HG03520 (cell line): ENCODE results near the gene UHRF1.
A peak's percentile ranks its signal among the peaks of the same experiment; 100 is the strongest.
"Not testable (repeated sequence)": the region's sequence is repeated elsewhere in the genome, so short reads cannot be mapped to it uniquely, and the experiment has no call there.

Experiments
- ATAC-seq: cut with Tn5 transposase; IDR thresholded peaks from one replicate; pipeline ENCODE4 v1.9.1; 2021; ENCODE audit warnings: mild to moderate bottlenecking, moderate library complexity; ENCODE audit not compliant: unreplicated experiment

Gene UHRF1

DNA sequence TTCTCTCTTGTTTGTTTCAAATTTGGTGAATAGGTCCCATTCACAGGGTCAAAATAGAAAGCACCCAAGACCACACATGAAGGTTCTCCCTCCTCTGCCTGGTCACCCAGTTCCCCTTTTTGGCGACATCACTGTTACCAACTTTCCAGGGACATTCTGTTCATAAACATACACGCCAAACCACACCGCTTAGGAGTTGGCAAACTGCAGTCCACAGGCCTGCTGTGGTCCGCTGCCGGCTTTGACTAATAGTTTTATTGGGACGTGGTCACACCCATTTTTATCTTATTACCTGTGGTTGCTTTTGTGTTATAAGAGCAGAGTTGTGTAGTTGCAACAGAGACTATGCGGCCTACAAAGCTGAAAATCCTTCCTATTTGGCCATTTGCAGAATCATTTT, 24.2 kb downstream of the UHRF1 start:
- no peak for ATAC-seq

DNA sequence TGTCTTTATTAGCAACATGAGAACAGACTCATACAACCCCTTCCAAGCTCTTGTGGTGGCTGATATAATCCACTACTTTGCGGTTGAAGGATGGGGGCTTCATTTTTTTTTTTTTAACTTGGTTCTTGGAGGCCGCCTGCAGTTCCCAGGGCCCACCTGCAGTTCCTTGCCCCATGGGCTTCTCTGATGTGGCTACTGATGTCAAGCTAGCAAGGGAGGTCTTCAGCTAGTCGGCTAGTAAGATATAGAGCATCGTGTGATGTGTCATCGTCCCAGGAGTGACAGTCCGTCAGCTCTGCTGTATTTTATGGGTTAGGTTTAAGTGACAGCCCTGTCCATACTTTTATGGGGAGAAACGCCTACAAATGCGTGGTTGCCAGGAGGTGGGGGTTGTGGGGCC, 26.1 kb downstream of the UHRF1 start:
- ATAC-seq, result no peak

DNA sequence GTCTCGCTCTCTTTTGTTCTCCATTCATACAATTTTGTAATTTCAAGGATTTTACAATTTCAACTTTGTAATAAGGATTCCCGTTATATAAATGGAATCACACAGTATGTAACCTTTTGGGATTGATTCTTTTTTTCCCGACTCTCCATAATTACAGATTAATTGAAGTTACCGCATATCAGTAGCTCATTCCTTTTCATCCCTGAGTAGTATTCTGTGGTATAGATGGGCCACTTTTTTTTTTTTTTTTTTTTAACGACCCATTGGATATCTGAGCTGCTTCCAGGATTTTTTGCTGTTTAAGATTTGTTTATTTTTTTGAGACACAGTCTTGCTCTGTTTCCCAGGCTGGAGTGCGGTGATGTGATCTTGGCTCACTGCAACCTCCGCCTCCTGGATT, 27.8 kb downstream of the UHRF1 start:
- no peak for ATAC-seq

DNA sequence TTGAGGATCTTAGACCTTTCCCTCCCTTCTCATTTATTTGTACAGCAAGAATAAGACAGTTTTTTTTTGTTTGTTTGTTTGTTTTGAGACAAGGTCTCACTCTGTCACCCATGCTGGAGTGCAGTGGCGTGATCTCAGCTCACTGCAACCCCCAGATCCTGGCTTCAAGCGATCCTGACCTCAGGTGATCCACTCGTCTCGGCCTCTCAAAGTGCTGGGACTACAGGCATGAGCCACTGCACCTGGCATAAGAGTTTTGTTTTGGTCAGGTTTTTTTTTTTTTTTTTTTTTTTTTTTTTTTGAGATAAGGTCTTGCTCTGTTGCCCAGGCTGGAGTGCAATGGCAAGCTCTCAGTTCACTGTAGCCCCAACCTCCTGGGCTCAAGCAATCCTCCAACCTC, 29.2 kb downstream of the UHRF1 start:
- not testable (repeated sequence) for ATAC-seq

DNA sequence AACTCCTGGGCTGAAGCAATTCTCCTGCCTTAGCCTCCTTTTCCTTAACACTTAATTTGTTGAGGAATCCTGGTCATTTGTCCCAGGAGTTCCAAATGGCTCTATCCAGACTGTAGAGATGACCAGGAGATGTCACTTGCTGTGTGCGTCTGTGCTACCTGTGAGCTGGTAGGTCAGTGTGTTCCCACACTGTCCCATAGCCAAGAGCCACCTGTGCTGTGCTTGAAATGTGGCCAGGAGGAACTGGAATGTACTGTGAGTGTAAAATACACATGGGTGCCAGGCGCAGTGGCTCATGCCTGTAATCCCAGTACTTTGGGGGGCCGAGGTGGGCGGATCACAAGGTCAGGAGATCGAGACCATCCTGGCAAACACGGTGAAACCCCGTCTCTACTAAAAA, 30.2 kb downstream of the UHRF1 start:
- no peak for ATAC-seq

DNA sequence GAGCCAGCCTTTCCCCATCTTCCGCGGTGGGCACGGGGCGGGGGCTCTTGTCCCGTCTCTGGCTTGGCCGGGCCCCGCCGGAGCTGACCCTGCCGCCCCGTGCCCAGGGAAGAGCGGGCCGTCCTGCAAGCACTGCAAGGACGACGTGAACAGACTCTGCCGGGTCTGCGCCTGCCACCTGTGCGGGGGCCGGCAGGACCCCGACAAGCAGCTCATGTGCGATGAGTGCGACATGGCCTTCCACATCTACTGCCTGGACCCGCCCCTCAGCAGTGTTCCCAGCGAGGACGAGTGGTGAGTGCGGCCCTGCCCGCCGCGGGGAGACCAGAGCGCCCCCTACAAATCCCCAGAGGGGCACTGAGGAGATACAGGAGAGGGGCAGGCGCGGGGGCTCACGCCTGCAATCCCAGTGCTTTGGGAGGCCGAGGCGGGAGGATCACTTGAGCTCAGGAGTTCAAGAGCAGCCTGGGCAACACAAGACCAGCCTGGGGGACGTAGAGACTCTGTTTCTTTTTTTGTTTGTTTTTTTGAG, 32.4 kb downstream of the UHRF1 start:
- not testable (repeated sequence) for ATAC-seq

DNA sequence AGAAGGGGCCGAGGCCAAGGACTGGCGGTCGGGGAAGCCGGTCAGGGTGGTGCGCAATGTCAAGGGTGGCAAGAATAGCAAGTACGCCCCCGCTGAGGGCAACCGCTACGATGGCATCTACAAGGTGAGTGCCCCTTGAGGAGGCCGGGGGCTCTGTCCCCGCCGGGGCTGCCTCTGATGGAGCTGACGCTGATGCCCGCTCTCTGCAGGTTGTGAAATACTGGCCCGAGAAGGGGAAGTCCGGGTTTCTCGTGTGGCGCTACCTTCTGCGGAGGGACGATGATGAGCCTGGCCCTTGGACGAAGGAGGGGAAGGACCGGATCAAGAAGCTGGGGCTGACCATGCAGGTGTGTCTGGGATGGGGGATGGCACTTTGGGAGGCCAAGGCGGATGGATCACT, 41.3 kb downstream of the UHRF1 start:
- ATAC-seq, result not testable (repeated sequence)

DNA sequence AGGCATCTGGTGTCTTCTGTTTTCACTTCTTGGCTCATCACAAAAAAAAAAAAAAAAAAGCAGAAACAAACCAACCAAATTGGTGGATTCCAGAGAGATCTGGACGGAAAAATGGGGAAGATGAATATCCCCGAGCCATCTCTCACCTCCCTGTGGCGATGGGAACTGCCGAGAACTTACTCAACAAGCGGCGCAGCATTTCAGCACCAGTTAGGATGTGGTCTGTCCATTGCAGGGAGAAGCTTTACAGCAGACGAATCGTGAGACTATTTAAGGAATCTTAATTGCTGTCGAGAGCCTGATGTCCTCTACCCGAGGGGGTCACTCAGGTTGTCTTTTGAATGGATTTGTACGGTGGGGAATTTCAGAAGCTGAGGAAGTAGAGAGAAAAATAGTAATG, 42.4 kb downstream of the UHRF1 start:
- no peak for ATAC-seq

DNA sequence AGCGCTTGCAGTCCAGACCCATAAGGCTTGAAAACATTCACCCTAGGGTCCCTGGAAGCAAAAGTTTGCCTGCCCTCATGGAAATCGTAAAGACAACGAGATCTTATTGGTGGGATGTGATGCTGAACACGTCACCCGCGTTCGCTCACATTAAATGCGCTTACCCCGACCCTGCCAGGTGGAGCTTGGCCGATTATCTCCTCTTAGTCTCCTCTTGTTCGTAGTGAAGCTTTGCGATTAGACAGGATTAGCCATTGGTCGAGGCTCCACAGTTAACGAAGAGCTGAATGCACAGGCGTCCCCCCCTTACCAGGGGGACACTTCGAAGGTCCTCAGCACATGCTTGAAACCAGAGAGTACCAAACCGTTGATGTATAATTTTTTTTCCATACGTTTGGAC, 43.6 kb downstream of the UHRF1 start:
- ATAC-seq, result no peak

DNA sequence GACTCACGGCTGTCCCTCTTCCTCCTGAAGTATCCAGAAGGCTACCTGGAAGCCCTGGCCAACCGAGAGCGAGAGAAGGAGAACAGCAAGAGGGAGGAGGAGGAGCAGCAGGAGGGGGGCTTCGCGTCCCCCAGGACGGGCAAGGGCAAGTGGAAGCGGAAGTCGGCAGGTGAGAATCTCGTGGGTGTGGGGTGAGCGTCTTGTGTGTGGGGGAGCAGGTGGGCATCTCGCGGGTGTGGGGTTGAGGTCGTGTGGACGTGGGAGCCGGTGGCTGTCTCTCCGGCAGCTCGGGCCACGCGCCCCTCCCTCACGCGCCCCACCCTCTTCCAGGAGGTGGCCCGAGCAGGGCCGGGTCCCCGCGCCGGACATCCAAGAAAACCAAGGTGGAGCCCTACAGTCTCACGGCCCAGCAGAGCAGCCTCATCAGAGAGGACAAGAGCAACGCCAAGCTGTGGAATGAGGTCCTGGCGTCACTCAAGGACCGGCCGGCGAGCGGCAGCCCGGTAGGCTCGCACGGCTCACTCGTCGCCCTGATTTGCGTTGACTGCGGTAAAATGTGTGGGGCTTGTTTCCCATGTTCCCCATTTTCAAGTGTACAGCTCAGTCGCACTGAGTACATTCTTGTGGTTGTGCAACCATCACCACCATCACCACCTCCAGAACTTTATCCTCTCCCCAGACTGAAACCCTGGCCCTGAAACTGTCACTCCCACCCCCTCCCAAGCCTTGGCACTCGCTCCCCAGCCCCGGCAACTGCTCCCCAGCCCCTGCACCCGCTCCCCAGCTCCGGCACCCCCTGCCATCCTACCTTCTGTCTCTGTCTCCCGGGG, 45.2 kb downstream of the UHRF1 start:
- not testable (repeated sequence) for ATAC-seq

DNA sequence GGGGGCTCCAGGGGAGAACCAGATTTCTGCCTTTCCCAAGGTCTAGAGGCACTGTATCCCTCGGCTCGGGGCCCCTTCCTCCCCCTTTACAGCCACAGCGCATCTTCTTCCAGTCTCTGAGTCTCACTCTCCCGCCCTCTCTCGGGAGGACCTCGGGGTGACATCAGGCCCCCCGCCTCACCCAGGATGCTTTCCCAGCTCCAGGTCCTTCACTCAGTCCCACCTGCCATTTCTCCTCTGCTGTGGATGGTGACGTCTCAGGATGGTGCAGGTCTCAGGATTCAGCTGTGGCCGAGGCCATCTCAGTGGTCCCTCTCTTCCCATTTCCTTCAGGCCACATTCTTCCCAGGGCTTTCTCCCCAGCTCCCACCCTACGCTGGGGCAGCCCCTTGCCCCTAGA, 46.0 kb downstream of the UHRF1 start:
- ATAC-seq, result no peak

DNA sequence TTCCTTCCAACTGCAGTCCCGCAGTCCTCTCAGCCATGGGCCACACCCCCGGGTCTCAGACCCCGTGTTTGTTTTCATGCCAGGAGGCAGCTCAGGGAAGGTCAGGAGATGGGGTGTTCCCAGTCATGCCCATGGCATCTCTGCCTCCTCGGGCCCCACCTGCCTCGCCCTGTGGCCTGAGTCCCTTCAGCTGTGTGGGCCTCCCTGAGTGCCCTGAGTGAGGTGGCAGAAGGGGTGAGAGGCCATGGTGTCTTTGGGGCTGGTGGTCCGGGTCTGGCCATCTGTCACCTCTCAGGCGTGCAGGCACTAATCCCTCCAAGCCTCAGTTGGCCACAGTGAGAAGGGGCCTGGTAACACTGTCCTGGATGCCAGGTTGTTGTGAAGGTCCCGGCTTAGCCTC, 48.7 kb downstream of the UHRF1 start:
- no peak for ATAC-seq

DNA sequence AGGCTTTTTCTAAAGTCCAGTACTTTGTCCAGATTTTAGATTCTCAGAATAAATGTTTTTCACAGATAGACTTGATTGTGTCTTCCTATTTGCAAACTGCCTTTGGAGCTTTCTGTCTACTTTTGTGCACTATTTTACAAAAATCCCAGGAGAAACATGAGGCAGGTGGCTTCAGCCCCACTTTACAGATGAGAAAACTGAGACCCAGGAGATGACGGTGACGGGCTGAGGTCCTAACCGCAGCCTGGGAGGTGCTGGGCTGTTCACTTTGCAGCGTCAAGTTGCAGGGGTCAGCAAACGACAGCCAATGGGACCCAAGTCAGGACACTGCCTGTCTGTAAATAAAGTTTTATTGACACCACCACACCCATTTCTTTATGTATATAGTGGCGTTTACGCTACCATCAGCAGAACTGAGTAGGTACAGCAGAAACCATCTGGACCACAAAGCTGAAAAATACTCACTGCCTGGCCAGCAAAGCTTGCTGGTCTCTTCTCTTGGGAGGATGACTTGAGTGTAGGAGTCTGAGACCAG, 52.9 kb downstream of the UHRF1 start:
- no peak for ATAC-seq

DNA sequence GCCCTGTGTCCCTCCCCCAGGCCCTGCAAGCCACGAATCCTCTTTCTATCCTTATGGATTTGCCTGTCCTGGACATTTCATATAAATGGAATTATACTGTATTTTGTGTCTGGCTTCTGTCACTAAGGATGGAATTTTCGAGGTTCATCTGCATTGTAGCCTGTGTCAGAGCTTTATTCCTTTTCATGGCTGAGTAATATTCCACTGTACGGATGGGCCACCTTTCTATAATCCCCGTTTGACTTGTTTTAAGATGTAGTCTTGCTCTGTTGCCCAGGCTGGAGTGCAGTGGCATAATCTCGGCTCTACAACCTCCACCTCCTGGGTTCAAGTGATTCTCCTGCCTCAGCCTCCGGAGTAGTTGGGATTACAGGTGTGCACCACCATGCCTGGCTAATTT, 55.8 kb downstream of the UHRF1 start:
- no peak for ATAC-seq

DNA sequence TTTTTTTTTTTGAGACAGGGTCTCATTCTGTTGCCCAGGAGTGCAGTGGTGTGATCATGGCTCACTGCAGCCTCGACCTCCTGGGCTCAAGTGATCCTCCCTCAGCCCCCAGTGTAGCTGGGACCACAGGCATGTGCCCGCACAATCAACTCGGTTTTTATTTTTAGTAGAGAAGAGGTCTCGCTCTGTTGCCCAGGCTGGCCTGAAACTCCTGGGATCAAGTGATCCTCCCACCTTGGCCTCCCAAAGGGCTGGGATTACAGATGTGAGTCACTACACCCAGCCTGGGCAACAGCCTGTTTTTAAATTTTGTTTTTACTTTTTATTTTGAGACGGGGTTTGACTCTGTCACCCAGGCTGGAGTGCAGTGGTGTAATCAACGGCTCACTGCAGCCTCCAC, 57.3 kb downstream of the UHRF1 start:
- no peak for ATAC-seq

DNA sequence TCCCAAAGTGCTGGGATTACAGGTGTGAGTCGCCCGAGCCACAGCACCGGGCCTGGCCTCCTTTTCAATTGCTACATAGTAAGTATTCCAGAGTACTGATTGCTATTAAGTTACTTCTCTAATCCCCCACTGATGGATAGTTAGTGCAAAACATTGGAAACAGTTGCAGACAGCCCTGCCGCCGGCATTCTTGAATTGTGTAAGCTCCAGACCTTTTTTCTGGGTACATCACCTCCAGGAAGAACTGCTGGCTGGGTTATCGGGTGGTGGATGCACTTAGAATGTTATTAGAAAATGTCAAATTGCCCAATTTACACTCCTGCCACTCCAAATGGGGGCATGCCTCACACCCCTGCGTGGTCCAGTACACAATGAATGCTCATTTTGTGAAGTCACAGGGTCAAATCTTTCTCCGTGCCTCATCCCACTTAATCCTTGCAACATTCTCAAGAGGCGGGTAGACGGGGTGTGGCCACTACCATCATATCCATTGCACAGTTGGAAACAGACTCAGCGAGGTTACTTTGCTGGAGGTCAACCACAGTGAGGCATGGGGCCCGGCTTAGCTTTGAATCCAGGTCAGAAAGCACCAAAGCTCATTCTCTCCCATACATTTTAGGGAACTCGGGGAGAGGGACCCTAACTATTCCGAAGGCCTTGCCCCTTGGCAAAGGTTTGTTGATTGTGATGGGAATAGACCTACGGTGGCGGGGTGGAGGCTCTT, 58.6 kb downstream of the UHRF1 start:
- ATAC-seq, result no peak

DNA sequence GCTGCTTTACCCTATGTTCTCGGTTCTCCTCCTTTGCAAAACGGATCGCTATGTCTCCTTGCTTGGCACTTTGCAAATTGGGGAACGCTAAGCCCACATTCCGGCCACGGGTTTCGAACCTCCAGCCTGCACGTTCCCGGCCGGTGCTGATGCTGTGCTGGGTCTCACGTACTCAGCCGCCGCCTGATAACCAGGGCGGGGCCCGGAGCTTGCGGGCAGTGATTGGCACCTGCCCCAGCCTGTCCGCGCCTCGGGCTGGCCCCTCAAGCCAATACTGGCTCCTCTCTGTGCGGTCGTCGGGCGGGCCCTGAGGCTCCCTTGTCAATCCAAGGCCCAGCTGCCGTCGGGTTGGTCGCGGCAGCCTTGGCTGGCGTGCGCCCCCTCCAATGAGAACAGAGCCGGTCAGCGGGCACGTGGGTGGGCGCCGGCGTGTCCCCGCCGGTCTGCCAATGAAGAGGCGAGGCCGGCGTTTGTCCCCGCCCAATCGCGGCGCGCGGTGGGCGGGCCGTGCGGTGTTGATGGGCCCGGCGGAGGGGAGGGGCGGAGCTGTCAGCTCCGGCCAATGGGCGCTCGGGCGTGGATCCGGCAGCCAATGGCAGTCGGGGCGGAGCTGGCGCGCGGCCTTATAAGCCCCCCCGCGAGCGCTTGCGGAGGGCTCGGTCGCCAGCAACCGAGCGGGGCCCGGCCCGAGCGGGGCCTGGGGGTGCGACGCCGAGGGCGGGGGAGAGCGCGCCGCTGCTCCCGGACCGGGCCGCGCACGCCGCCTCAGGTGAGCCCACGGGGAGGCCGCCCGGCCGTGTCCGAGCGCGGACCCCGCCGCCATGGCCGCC, 59.4 kb downstream of the UHRF1 start, which contains the start of gene KDM4B:
Gene KDM4B, plus strand, starts transcription at position 652 of the 830 bp plus-strand sequence. CDS start 63,778 bp downstream, outside the sequence.
- peak; percentile 82 for ATAC-seq

DNA sequence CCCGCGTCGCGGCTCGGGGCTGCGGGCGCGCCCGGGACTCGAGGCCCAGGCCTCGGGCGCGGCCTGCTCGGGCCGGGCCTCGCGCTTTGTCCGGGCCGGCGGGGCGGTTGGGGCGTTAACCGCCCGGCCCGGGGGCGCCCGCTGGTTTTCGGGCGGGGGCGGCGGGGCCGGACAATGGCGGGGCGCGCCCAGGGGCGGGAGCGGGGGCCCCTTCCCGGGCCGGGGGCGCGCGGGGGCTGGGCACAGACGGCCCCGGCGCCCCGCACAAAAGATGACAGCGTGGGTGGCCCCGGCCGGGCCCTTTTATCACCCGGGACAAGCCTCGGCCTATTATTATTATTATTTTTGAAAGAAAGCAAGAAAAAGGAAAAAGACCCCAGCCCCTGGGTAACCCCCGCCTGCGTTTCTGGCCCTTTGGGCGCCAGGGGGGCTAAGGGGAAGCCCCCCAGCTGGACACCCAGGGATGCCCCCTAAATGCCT, 60.0 kb downstream of the UHRF1 start:
- no peak for ATAC-seq

DNA sequence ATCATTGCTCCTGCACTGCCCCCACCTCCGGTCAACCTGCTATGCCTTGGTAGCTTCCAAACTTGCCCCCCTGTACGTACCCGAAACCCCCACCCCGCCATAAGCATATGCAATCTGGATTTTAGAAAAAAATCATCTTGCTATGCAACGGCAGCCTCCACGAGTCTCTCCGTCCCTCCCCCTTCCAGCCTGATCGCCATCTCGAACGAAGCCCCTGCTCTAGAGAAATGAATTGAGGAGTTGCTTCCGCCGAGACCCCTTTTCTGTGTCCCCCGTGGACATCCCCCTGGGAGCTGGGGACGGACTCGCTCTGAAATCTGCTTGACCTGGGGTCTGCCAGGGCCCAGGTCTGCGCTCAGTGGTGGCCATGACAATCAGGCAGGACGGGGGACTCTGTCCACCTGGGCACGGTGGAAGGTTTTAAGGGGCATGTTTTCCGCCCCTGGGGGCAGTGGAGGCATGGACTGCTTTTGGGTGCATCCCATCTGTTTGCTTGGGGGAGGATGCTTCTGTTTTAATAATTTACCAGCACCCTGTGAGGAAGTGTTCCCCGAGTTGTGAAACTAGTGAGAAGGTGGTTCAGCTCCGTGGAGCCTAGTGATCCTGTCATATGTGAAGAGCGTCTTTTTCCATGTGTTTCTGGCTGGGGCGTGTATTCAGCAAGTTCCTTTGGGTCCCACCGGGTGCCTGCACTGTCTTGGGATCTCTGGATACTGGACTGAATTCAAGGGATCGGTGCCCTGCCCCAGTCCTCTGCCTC, 60.7 kb downstream of the UHRF1 start:
- no peak for ATAC-seq
